ENCODE data around the gene PHACTR1. TPM values are rescaled to one million over a fixed set of nuclear protein-coding genes. Genes with fewer than 3 reads are reported as not detected.

Gene PHACTR1
- total and polyA plus RNA-seq, 2 of the 4 experiments (the other 2 are of a cell fraction), result not detected

DNA sequence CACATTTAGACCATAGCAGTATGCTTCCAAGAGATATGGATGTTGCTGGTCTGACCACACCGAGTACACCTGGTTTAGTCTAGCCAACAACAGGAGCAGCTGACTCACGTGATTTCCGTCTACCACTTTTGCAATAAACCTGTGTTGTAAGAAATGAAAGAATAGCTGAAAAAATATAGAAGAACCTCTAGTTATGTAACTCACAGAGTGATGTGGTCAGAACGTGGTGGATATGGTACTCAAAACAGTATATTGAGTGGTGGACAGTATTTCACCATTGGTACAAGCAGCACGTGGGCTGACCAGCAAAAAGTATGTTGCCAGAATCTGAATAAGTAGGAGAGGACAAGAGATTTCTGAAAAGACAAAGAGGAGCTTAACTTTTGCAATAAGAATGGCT lies 384.8 kb downstream of the PHACTR1 start:
- Histone ChIP-seq H3K23ac (ENCODE audit: low read depth, low read length) (no peak overlapping the region), H3K18ac (ENCODE audit: low read depth, low read length) (no peak overlapping the region), H3K36me3 (ENCODE audit: control insufficient read depth, insufficient read depth, low read length) (no peaks in the 10 kb centered on the region), H3K4ac (ENCODE audit: low read depth, low read length) (no peak overlapping the region), H2BK15ac (ENCODE audit: low read depth, low read length) (no peak overlapping the region), H3K9me1 (ENCODE audit: insufficient read depth, low read length) (no peaks in the 10 kb centered on the region), H3K4me3 (ENCODE audit: insufficient read depth, low read depth, low read length) (no peak overlapping the region), H3K56ac (ENCODE audit: extremely low read depth, insufficient read depth, low read length) (no peak overlapping the region), H3K4me1 (ENCODE audit: control insufficient read depth, insufficient read depth, low read length) (no peaks in the 10 kb centered on the region), H2BK5ac (ENCODE audit: low read depth, low read length, poor library complexity, severe bottlenecking) (no peak overlapping the region), H3K9ac (ENCODE audit: low read depth, low read length) (no peak overlapping the region), H2BK120ac (ENCODE audit: low read depth, low read length) (no peak overlapping the region), H4K91ac (ENCODE audit: insufficient read depth, low read depth, low read length) (no peak overlapping the region), H2AK9ac (replicated peaks; ENCODE audit: low read depth, low read length, poor library complexity) (no peak overlapping the region), H4K5ac (ENCODE audit: low read depth, low read length) (no peak overlapping the region), H2AFZ (replicated peaks; ENCODE audit: low read length, poor library complexity) (no peak overlapping the region), H3K4me2 (ENCODE audit: low read depth, low read length) (no peak overlapping the region), H2BK20ac (ENCODE audit: low read depth, low read length) (no peak overlapping the region), H3K27me3 (ENCODE audit: control insufficient read depth, insufficient read depth, low read length) (no peaks in the 10 kb centered on the region), H3K14ac (replicated peaks; ENCODE audit: low read depth, low read length) (no peak overlapping the region), H3K79me1 (ENCODE audit: low read depth in 1 of 2, low read length in 2 of 2) (no peaks in the 10 kb centered on the region), H4K20me1 (ENCODE audit: insufficient read depth, low read length) (no peaks in the 10 kb centered on the region), H3K27ac (ENCODE audit: insufficient read depth, low read length) (no peak overlapping the region), H3K9me3 (ENCODE audit: control insufficient read depth, insufficient read depth, low read length) (no peaks in the 10 kb centered on the region), H2AK5ac (ENCODE audit: low read depth, low read length) (no peak overlapping the region), H4K8ac (ENCODE audit: low read depth in 2 of 2, low read length in 2 of 2) (no peak overlapping the region)
- DNase-seq, result no peak
- in situ Hi-C loops (cut with MboI; ENCODE audit: low sequenced_read_pairs) (no loop called here), intact Hi-C loops (cut with micrococcal nuclease) (no loop called here), dilution Hi-C loops (cut with HindIII; ENCODE audit: low sequenced_read_pairs, unreplicated experiment) (no loop called here)
- WGBS, 2 experiments (ENCODE audit: extremely low coverage in 2 of 2, insufficient read length in 1 of 2), result no CpG with 5 or more reads among the region's 5 CpGs
- no peak for TF ChIP-seq POLR2A (IDR thresholded peaks at IDR 0.05; ENCODE audit: low read depth, low read length)
- no peak for TF ChIP-seq CHD1 (IDR thresholded peaks at IDR 0.05; ENCODE audit: low read depth, low read length)
- no peak for TF ChIP-seq FOS (IDR thresholded peaks at IDR 0.05; ENCODE audit: low read depth, low read length)
- TF ChIP-seq SMC3 (IDR thresholded peaks at IDR 0.05; ENCODE audit: low read depth, low read length), result no peak
- TF ChIP-seq MAZ (IDR thresholded peaks at IDR 0.05; ENCODE audit: borderline replicate concordance, low read depth, low read length), result no peak
- TF ChIP-seq RFX5 (IDR thresholded peaks at IDR 0.05; ENCODE audit: low read depth, low read length), result no peak
- no peak for TF ChIP-seq CEBPB (IDR thresholded peaks at IDR 0.05; ENCODE audit: low read depth, low read length)
- no peak for TF ChIP-seq NFE2L2 (IDR thresholded peaks at IDR 0.05; ENCODE audit: low read depth, low read length)
- no peak for TF ChIP-seq BHLHE40 (IDR thresholded peaks at IDR 0.05; ENCODE audit: low read depth, low read length)
- TF ChIP-seq MXI1 (IDR thresholded peaks at IDR 0.05; ENCODE audit: borderline replicate concordance, low read depth, low read length), result no peak
- no peak for TF ChIP-seq RCOR1 (IDR thresholded peaks at IDR 0.05; ENCODE audit: insufficient replicate concordance, low read length)
- TF ChIP-seq, protein P1, sequence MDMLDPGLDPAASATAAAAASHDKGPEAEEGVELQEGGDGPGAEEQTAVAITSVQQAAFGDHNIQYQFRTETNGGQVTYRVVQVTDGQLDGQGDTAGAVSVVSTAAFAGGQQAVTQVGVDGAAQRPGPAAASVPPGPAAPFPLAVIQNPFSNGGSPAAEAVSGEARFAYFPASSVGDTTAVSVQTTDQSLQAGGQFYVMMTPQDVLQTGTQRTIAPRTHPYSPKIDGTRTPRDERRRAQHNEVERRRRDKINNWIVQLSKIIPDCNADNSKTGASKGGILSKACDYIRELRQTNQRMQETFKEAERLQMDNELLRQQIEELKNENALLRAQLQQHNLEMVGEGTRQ (IDR thresholded peaks at IDR 0.05; ENCODE audit: low read depth, low read length), result no peak
- TF ChIP-seq, protein P2, sequence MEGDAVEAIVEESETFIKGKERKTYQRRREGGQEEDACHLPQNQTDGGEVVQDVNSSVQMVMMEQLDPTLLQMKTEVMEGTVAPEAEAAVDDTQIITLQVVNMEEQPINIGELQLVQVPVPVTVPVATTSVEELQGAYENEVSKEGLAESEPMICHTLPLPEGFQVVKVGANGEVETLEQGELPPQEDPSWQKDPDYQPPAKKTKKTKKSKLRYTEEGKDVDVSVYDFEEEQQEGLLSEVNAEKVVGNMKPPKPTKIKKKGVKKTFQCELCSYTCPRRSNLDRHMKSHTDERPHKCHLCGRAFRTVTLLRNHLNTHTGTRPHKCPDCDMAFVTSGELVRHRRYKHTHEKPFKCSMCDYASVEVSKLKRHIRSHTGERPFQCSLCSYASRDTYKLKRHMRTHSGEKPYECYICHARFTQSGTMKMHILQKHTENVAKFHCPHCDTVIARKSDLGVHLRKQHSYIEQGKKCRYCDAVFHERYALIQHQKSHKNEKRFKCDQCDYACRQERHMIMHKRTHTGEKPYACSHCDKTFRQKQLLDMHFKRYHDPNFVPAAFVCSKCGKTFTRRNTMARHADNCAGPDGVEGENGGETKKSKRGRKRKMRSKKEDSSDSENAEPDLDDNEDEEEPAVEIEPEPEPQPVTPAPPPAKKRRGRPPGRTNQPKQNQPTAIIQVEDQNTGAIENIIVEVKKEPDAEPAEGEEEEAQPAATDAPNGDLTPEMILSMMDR (conservative IDR thresholded peaks at IDR 0.05; ENCODE audit: low read depth, low read length), result no peak
- no peak for TF ChIP-seq MAFK (IDR thresholded peaks at IDR 0.05; ENCODE audit: low read depth, low read length)
- POLR2A ChIA-PET (ENCODE audit: unreplicated experiment), result no interaction called here
- no TSS peak for BruUV-seq (replicated peaks)
- CTCF ChIA-PET, result no interaction called here
- ATAC-seq (ENCODE audit: low read depth), result no peak
